Measurements from ENCODE around the gene FAM83G.

Gene FAM83G

DNA sequence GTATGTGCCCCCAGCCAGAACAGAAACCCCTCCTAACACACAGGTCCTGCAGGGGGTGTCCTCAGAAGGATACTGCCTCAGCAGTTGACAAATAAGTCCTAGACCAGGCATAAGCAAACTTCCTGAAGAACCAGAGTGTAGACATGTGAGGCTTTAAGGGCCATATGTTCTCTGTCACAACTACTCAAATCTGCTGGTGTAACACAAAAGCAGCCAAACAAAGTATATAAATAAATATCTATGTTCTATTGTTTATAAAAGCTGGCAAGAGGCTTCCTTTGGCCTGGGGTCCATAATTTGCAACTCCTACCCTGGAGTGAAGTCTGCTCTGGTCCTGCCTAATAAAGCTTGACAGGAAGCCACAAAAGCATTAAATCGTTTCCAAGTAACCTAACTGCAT lies 9.9 kb downstream of the FAM83G start:
- H3K4me3 ChIP-seq (ENCODE audit: low read depth, low read length), result no peak overlapping the region
- ChIA-PET POLR2A (no interaction called here), CTCF (interaction anchor here (0.7 to 1.7 kb wide), 2 partner anchors 33 to 36 kb away, joined by 6 to 7 read pairs; no protein-coding TSS in a partner anchor)
- no peak for TF ChIP-seq ZNF623 (tag by site-specific recombination; IDR thresholded peaks at IDR 0.05)
- no peak for TF ChIP-seq ZNF501 (tag by site-specific recombination; IDR thresholded peaks at IDR 0.05)
- TF ChIP-seq, protein P1, sequence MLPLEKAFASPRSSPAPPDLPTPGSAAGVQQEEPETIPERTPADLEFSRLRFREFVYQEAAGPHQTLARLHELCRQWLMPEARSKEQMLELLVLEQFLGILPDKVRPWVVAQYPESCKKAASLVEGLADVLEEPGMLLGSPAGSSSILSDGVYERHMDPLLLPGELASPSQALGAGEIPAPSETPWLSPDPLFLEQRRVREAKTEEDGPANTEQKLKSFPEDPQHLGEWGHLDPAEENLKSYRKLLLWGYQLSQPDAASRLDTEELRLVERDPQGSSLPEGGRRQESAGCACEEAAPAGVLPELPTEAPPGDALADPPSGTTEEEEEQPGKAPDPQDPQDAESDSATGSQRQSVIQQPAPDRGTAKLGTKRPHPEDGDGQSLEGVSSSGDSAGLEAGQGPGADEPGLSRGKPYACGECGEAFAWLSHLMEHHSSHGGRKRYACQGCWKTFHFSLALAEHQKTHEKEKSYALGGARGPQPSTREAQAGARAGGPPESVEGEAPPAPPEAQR (tag by site-specific recombination; IDR thresholded peaks at IDR 0.05), result no peak
- TF ChIP-seq ZNF76 (tag by site-specific recombination; IDR thresholded peaks at IDR 0.05; ENCODE audit: borderline replicate concordance, low read depth), result no peak
- no peak for TF ChIP-seq ZNF133 (tag by site-specific recombination; IDR thresholded peaks at IDR 0.05)
- TF ChIP-seq ZFP69B (tag by site-specific recombination; IDR thresholded peaks at IDR 0.05), result no peak
- no peak for TF ChIP-seq EGR2 (tag by site-specific recombination; IDR thresholded peaks at IDR 0.05; ENCODE audit: low read depth)
- TF ChIP-seq ZNF843 (tag by site-specific recombination; IDR thresholded peaks at IDR 0.05), result no peak
- no peak for TF ChIP-seq ZNF600 (tag by site-specific recombination; IDR thresholded peaks at IDR 0.05)
- TF ChIP-seq IKZF3 (tag by site-specific recombination; IDR thresholded peaks at IDR 0.05), result no peak
- no peak for TF ChIP-seq ZNF404 (tag by site-specific recombination; IDR thresholded peaks at IDR 0.05)
- no peak for TF ChIP-seq YY2 (tag by site-specific recombination; IDR thresholded peaks at IDR 0.05)
- no peak for TF ChIP-seq HOXA7 (CRISPR knock-in tag; IDR thresholded peaks at IDR 0.05; ENCODE audit: borderline replicate concordance)
- TF ChIP-seq ZNF692 (tag by site-specific recombination; IDR thresholded peaks at IDR 0.05), result no peak
- no peak for TF ChIP-seq OVOL3 (tag by site-specific recombination; IDR thresholded peaks at IDR 0.05)
- no peak for TF ChIP-seq ZNF521 (tag by site-specific recombination; IDR thresholded peaks at IDR 0.05)
- H3K27ac ChIP-seq (ENCODE audit: extremely low read depth, low read depth, low read length), result no peak overlapping the region
- no peaks in the 10 kb centered on the region for H3K9me3 ChIP-seq (ENCODE audit: control insufficient read depth, insufficient read depth, low read depth, low read length)
- H3K4me1 ChIP-seq (ENCODE audit: control insufficient read depth, insufficient read depth, low read length), result no peaks in the 10 kb centered on the region
- H3K36me3 ChIP-seq (ENCODE audit: control insufficient read depth in 2 of 2, insufficient read depth in 1 of 2, low read length in 2 of 2), result peaks cover 3 to 48% of the 10 kb centered on the region in 2 experiments; a peak in 2 of 3 replicates

- no peak overlapping the region for H3K27ac ChIP-seq (ENCODE audit: extremely low read depth, low read depth, low read length)
- no peak overlapping the region for H3K4me3 ChIP-seq (ENCODE audit: low read depth, low read length)
- CTCF ChIA-PET, result interaction anchor here (1.7 kb wide), 1 partner anchor 33 kb away, joined by 7 read pairs; no protein-coding TSS in a partner anchor
- TF ChIP-seq ZIC2 (tag by site-specific recombination; IDR thresholded peaks at IDR 0.05) (peak; percentile 34; the same call in 1 of the 2 replicates), ZNF202 (tag by site-specific recombination; IDR thresholded peaks at IDR 0.05; ENCODE audit: borderline replicate concordance) (no peak)
- POLR2A ChIA-PET, result no interaction called here
- H3K36me3 ChIP-seq (ENCODE audit: control insufficient read depth in 2 of 2, insufficient read depth in 1 of 2, low read length in 2 of 2), result peaks cover 3 to 46% of the 10 kb centered on the region in 2 experiments; a peak in 2 of 3 replicates
- H3K4me1 ChIP-seq (ENCODE audit: control insufficient read depth, insufficient read depth, low read length), result no peaks in the 10 kb centered on the region
- H3K9me3 ChIP-seq (ENCODE audit: control insufficient read depth, insufficient read depth, low read depth, low read length), result no peaks in the 10 kb centered on the region
Observed at GRCh38 chr17:18993905-18994526, 10.5 kb downstream of the FAM83G start.

- TF ChIP-seq ZFHX2 (tag by site-specific recombination; conservative IDR thresholded peaks at IDR 0.05) (peak; percentile 63), EGR2 (tag by site-specific recombination; IDR thresholded peaks at IDR 0.05; ENCODE audit: low read depth) (peak; percentile 79), ZNF175 (tag by site-specific recombination; IDR thresholded peaks at IDR 0.05) (no peak)
- CTCF ChIA-PET, result interaction anchor here (0.6 to 0.7 kb wide), 2 partner anchors 9 to 309 kb away, joined by 3 read pairs; no protein-coding TSS in a partner anchor
- Histone ChIP-seq H3K36me3 (ENCODE audit: control insufficient read depth in 2 of 2, insufficient read depth in 1 of 2, low read length in 2 of 2) (peaks cover 3 to 49% of the 10 kb centered on the region in 2 experiments; a peak in 2 of 3 replicates), H3K4me1 (ENCODE audit: control insufficient read depth, insufficient read depth, low read length) (no peaks in the 10 kb centered on the region), H3K9me3 (ENCODE audit: control insufficient read depth, insufficient read depth, low read depth, low read length) (no peaks in the 10 kb centered on the region), H3K27ac (ENCODE audit: extremely low read depth, low read depth, low read length) (no peak overlapping the region), H3K4me3 (ENCODE audit: low read depth, low read length) (no peak overlapping the region)
- POLR2A ChIA-PET, result interaction anchor here (0.6 to 2.3 kb wide), 2 partner anchors 11 to 285 kb away, joined by 4 to 7 read pairs; no protein-coding TSS in a partner anchor
Observed at GRCh38 chr17:18992454-18993130, 12.0 kb downstream of the FAM83G start.
